Activated B cell treated with CpG ODN at 0.5 μM for 24 hours (primary cell): ENCODE results near the gene FKRP. TPM values are rescaled to one million over a fixed set of nuclear protein-coding genes. Genes with fewer than 3 reads are reported as not detected.

Source experiments
- ATAC-seq: fragments of 200-7000 bp; cut with Tn5 transposase; one replicate; pipeline ENCODE4 v1.10.0; 2021; ENCODE audit warnings: low read depth, mild to moderate bottlenecking, moderate library complexity
- CTCF ChIA-PET: fragments of 350-600 bp; sonication (Branson Sonifier 250); formaldehyde crosslinking; loops from one replicate; lab custom pipeline; 2021; ENCODE audit warnings: antibody characterized with exemption; lab: Charles Lee
- POLR2A ChIA-PET: fragments of 350-600 bp; sonication (Branson Sonifier 250); formaldehyde crosslinking; loops from one replicate; lab custom pipeline; 2021; ENCODE audit warnings: antibody characterized with exemption; lab: Charles Lee
- DNase-seq: peaks from one replicate; pipeline ENCODE4 v3.0.0; 2022
- H3K27ac Mint-ChIP-seq: one replicate; pipeline ENCODE4 v1.8.0; 2020; ENCODE audit warnings: mixed read lengths
- H3K27me3 Mint-ChIP-seq: one replicate; pipeline ENCODE4 v1.8.0; 2021; ENCODE audit warnings: mixed read lengths
- H3K36me3 Mint-ChIP-seq: one replicate; pipeline ENCODE4 v1.8.0; 2021; ENCODE audit warnings: low read depth, mixed read lengths
- H3K4me1 Mint-ChIP-seq: one replicate; pipeline ENCODE4 v1.8.0; 2021; ENCODE audit warnings: mixed read lengths
- H3K4me3 Mint-ChIP-seq: one replicate; pipeline ENCODE4 v1.8.0; 2020; ENCODE audit warnings: mild to moderate bottlenecking, mixed read lengths
- H3K9me3 Mint-ChIP-seq: one replicate; pipeline ENCODE4 v1.8.0; 2020; ENCODE audit warnings: mixed read lengths
- intact Hi-C: fragments of 100-400 bp; cut with micrococcal nuclease; formaldehyde crosslinking; loops from one replicate; pipeline ENCODE4 v1.15.1; 2024
- total RNA-seq: library from RNA; stranded (reverse); gene quantifications from 2 replicates; pipeline ENCODE4 v1.2.3, GENCODE V29; 2022
- TF ChIP-seq, protein P1 (sequence below): fragments of 200-600 bp; IDR thresholded peaks from one replicate; pipeline ENCODE4 v1.8.0; 2022; ENCODE audit warnings: antibody characterized with exemption, mild to moderate bottlenecking

Gene FKRP
- total RNA-seq, 1 donor from 2014 or later: 35.8 TPM

DNA sequence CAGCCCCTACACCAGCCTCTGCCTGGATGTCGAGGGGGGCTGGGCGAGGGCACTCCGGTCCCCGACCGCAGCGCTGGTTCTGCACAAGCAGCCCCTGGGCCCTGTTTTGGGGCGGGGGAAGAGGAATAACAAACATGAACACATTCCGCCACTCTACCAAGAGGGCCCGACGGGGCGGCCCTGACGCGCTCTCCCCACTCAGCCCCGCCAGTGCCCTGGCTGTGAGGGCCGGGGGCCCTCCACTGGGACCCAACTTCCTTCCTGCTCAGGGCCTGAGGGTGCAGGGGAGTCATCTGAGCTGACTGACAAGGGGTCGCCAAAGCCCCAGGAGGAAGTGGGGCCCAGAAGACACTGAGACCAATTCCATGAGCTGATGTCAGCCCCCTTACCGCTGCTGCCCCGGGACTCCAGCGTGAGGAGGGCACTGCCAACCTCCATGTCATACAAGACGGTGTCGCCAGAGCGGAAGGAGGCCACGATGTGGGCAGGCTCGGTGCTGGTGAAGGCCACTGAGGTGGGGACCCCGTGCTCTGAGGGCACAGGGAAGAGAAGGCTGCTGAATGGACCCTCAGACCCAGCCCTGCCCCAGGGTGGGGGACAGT is 23.3 kb upstream of the FKRP start:
- H3K27ac Mint-ChIP-seq: peak overlapping the region; percentile 47
- ATAC-seq: no peak
- DNase-seq: peak; percentile 32

DNA sequence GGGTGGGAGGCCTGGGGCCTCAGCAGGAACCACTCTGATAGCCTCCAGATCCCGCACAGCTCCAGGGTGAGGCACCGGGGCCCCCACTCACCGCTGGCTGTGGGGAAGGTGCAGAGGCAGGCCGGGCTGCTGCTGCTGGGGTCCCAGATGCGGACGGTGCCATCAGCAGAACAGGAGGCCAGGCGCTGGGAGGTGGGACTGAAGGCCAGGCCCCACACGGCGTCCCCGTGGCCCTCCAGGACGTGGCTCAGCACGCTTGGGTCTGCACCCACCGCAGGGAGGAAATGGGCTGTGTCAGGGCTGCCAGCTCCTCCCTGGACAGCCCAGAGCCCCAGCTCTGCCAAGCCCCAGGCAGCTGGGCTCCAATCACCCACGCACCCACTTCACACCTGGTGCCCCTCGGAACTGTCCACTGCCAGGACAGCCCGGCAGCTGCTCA is 22.8 kb upstream of the FKRP start:
- H3K4me3 Mint-ChIP-seq: no peak overlapping the region
- TF ChIP-seq, protein P1, sequence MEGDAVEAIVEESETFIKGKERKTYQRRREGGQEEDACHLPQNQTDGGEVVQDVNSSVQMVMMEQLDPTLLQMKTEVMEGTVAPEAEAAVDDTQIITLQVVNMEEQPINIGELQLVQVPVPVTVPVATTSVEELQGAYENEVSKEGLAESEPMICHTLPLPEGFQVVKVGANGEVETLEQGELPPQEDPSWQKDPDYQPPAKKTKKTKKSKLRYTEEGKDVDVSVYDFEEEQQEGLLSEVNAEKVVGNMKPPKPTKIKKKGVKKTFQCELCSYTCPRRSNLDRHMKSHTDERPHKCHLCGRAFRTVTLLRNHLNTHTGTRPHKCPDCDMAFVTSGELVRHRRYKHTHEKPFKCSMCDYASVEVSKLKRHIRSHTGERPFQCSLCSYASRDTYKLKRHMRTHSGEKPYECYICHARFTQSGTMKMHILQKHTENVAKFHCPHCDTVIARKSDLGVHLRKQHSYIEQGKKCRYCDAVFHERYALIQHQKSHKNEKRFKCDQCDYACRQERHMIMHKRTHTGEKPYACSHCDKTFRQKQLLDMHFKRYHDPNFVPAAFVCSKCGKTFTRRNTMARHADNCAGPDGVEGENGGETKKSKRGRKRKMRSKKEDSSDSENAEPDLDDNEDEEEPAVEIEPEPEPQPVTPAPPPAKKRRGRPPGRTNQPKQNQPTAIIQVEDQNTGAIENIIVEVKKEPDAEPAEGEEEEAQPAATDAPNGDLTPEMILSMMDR: no peak
- H3K27me3 Mint-ChIP-seq: no peaks in the 10 kb centered on the region
- H3K27ac Mint-ChIP-seq: no peak overlapping the region
- H3K9me3 Mint-ChIP-seq: no peaks in the 10 kb centered on the region
- H3K4me1 Mint-ChIP-seq: peaks cover 62% of the 10 kb centered on the region
- ChIA-PET POLR2A (interaction anchor here (0.6 to 2.5 kb wide), 7 partner anchors 10 to 848 kb away, joined by 3 to 50 read pairs (median 3); partner anchors contain the start of gene CALM3), CTCF (interaction anchor here (0.8 to 1.4 kb wide), 2 partner anchors 9 to 18 kb away, joined by 3 to 5 read pairs; no protein-coding TSS in a partner anchor)
- peaks cover 62% of the 10 kb centered on the region for H3K36me3 Mint-ChIP-seq
- intact Hi-C loops: no loop called here
- DNase-seq (no peak), ATAC-seq (no peak)

More for the DNA sequence above, 23.3 kb upstream of the FKRP start:
- intact Hi-C loops: no loop called here
- TF ChIP-seq, protein P1: no peak
- POLR2A ChIA-PET: interaction anchor here (0.6 to 2.5 kb wide), 7 partner anchors 9 to 848 kb away, joined by 3 to 50 read pairs (median 3); partner anchors contain the start of gene CALM3
- H3K9me3 Mint-ChIP-seq: no peaks in the 10 kb centered on the region
- peaks cover 66% of the 10 kb centered on the region for H3K4me1 Mint-ChIP-seq
- no peaks in the 10 kb centered on the region for H3K27me3 Mint-ChIP-seq
- H3K36me3 Mint-ChIP-seq: peaks cover 59% of the 10 kb centered on the region
- peak overlapping the region; percentile 61 for H3K4me3 Mint-ChIP-seq
- CTCF ChIA-PET: interaction anchor here (1.4 kb wide), 1 partner anchor 18 kb away, joined by 5 read pairs; no protein-coding TSS in a partner anchor

DNA sequence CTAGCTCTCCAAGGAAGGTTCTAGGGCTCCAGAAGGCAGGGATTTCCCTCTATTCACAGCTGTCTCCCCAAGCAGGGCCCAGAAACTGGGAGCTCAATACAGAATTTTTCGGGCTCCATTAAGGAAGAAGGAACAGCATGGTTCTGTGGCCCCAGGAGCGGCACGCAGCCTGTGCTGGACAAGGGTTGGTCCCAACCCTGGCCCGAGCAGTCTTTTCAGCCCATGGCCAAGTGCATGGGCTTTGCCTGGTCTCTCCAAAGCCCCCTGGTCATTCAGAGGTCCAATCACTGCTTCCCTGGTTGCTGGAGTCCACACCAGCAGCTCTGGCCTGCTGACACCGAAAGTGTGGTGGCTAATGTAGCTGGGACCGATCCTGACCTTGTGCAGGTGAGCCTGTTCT is 22.4 kb upstream of the FKRP start:
- peaks cover 59% of the 10 kb centered on the region for H3K4me1 Mint-ChIP-seq
- ATAC-seq (no peak), DNase-seq (no peak)
- peaks cover 64% of the 10 kb centered on the region for H3K36me3 Mint-ChIP-seq
- H3K27me3 Mint-ChIP-seq: no peaks in the 10 kb centered on the region
- H3K27ac Mint-ChIP-seq: peak overlapping the region; percentile 63
- H3K4me3 Mint-ChIP-seq: no peak overlapping the region
- ChIA-PET CTCF (interaction anchor here (0.8 to 1.4 kb wide), 2 partner anchors 9 to 19 kb away, joined by 3 to 5 read pairs; no protein-coding TSS in a partner anchor), POLR2A (interaction anchor here (0.7 to 2.5 kb wide), 5 partner anchors 10 to 123 kb away, joined by 3 to 50 read pairs (median 4); partner anchors contain the start of gene CALM3)
- H3K9me3 Mint-ChIP-seq: no peaks in the 10 kb centered on the region
- intact Hi-C loops: no loop called here
- TF ChIP-seq, protein P1: no peak

DNA sequence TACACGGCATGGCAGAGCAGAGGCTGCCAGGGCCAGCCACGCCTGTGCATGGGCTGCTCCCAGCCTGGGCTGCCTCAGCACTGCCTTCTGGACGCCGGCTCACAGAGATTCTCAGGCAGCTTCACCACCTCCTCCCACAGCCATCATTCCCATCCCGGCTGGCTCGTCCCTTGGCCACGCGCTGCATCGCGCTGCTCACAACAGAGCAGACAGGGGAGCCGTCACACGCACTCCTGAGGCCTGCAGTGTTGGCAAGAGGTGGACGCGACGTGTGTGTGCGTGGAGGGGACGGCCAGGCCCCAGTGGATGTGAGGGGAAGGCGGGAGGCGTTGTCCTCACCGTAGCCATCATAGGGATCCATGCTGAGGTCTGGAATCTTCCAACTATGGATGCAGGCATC is 21.4 kb upstream of the FKRP start:
- Mint-ChIP-seq H3K27ac (no peak overlapping the region), H3K4me3 (no peak overlapping the region), H3K9me3 (no peaks in the 10 kb centered on the region), H3K4me1 (peaks cover 57% of the 10 kb centered on the region), H3K36me3 (peaks cover 70% of the 10 kb centered on the region), H3K27me3 (no peaks in the 10 kb centered on the region)
- ChIA-PET CTCF (interaction anchor here (0.6 kb wide), 1 partner anchor 18 kb away, joined by 3 read pairs; no protein-coding TSS in a partner anchor), POLR2A (interaction anchor here (1.1 to 2.5 kb wide), 2 partner anchors 11 to 18 kb away, joined by 3 to 50 read pairs; no protein-coding TSS in a partner anchor)
- TF ChIP-seq, protein P1: no peak
- DNase-seq: no peak
- intact Hi-C loops: no loop called here
- no peak for ATAC-seq
